SK-N-SH treated with all-trans-retinoic acid at 6 μM for 48 hours (cell line): ENCODE data around the gene DRC7.

Experiments used
- ATAC-seq: fragments of 200-7000 bp; cut with Tn5 transposase; 3 replicates; pipeline ENCODE4 v1.9.1; 2020; ENCODE audit warnings: mild to moderate bottlenecking, moderate library complexity
- ARNTL ChIP-seq: fragments of 450-650 bp; formaldehyde crosslinking; IDR thresholded peaks from 2 replicates; pipeline ENCODE4 v1.5.0; 2020; ENCODE audit warnings: low read depth, mild to moderate bottlenecking, moderate library complexity, borderline replicate concordance
- CSDC2 ChIP-seq: fragments of 250-450 bp; sonication (Bioruptor Pico); IDR thresholded peaks from 2 replicates; pipeline ENCODE4 v1.5.0; 2020; ENCODE audit warnings: mild to moderate bottlenecking, moderate library complexity
- ESRRG ChIP-seq: fragments of 250-450 bp; sonication (Bioruptor Pico); IDR thresholded peaks from 2 replicates; pipeline ENCODE4 v1.6.1; 2021; ENCODE audit warnings: mild to moderate bottlenecking
- GLIS3 ChIP-seq: fragments of 250-450 bp; sonication (Bioruptor Pico); IDR thresholded peaks from 2 replicates; pipeline ENCODE4 v1.5.0; 2020; ENCODE audit warnings: mild to moderate bottlenecking, moderate library complexity
- OSR1 ChIP-seq: fragments of 250-450 bp; sonication (Bioruptor Pico); IDR thresholded peaks from 2 replicates; pipeline ENCODE4 v1.8.0; 2022; ENCODE audit warnings: moderate library complexity, mild to moderate bottlenecking, inconsistent platforms
- PATZ1 ChIP-seq: fragments of 250-450 bp; sonication (Bioruptor Pico); IDR thresholded peaks from 2 replicates; pipeline ENCODE4 v1.8.0; 2020; ENCODE audit warnings: mild to moderate bottlenecking, moderate library complexity, borderline replicate concordance
- POU6F1 ChIP-seq: fragments of 250-450 bp; sonication (Bioruptor Pico); IDR thresholded peaks from 2 replicates; pipeline ENCODE4 v1.8.0; 2021; ENCODE audit warnings: low read depth, mild to moderate bottlenecking, moderate library complexity, borderline replicate concordance
- PPARA ChIP-seq: fragments of 250-450 bp; sonication (Bioruptor Pico); IDR thresholded peaks from 2 replicates; pipeline ENCODE4 v1.5.0; 2020; ENCODE audit warnings: mild to moderate bottlenecking, borderline replicate concordance
- RARB ChIP-seq: fragments of 250-450 bp; sonication (Bioruptor Pico); IDR thresholded peaks from 2 replicates; pipeline ENCODE4 v1.8.0; 2021; ENCODE audit warnings: mild to moderate bottlenecking, moderate library complexity
- SNAI2 ChIP-seq: fragments of 250-450 bp; sonication (Bioruptor Pico); IDR thresholded peaks from 2 replicates; pipeline ENCODE4 v1.5.0; 2020; ENCODE audit warnings: mild to moderate bottlenecking, moderate library complexity
- TOX ChIP-seq: fragments of 250-450 bp; sonication (Bioruptor Pico); IDR thresholded peaks from 2 replicates; pipeline ENCODE4 v1.8.0; 2021; ENCODE audit warnings: mild to moderate bottlenecking, moderate library complexity, borderline replicate concordance
- TSHZ2 ChIP-seq: fragments of 250-450 bp; sonication (Bioruptor Pico); IDR thresholded peaks from 2 replicates; pipeline ENCODE4 v1.5.0; 2020; ENCODE audit warnings: mild to moderate bottlenecking, moderate library complexity
- ZC3H10 ChIP-seq: fragments of 250-450 bp; sonication (Bioruptor Pico); IDR thresholded peaks from 2 replicates; pipeline ENCODE4 v1.5.1; 2021; ENCODE audit warnings: mild to moderate bottlenecking, moderate library complexity
- ZFP3 ChIP-seq: fragments of 250-450 bp; sonication (Bioruptor Pico); IDR thresholded peaks from 2 replicates; pipeline ENCODE4 v1.5.0; 2020; ENCODE audit warnings: mild to moderate bottlenecking, moderate library complexity
- ZFP30 ChIP-seq: fragments of 450-650 bp; formaldehyde crosslinking; IDR thresholded peaks from 2 replicates; pipeline ENCODE4 v1.5.0; 2022; ENCODE audit warnings: mild to moderate bottlenecking, moderate library complexity
- ZNF565 ChIP-seq: fragments of 450-650 bp; formaldehyde crosslinking; conservative IDR thresholded peaks from 2 replicates; pipeline ENCODE4 v1.5.0; 2020; ENCODE audit warnings: low read depth, mild to moderate bottlenecking, moderate library complexity
- ZNF70 ChIP-seq: fragments of 450-650 bp; formaldehyde crosslinking; IDR thresholded peaks from 2 replicates; pipeline ENCODE4 v1.5.0; 2020; ENCODE audit warnings: mild to moderate bottlenecking, moderate library complexity

The DRC7 gene

GRCh38 chr16:57771141-57771785 is 76.7 kb downstream of the DRC7 start (continued):
- TF ChIP-seq TSHZ2 (no peak), ESRRG (CRISPR knock-in tag) (no peak), OSR1 (CRISPR knock-in tag) (no peak), ZC3H10 (CRISPR knock-in tag) (no peak), RARB (no peak)

- ATAC-seq: no peak
- TF ChIP-seq GLIS3 (CRISPR knock-in tag): no peak
- TF ChIP-seq ESRRG (CRISPR knock-in tag): no peak
Measured at GRCh38 chr16:57773019-57773418, 78.4 kb downstream of the DRC7 start.

GRCh38 chr16:57773655-57774295 is 79.2 kb downstream of the DRC7 start:
- no peak for TF ChIP-seq POU6F1 (CRISPR knock-in tag)
- TF ChIP-seq PPARA: no peak
- no peak for TF ChIP-seq ESRRG (CRISPR knock-in tag)
- TF ChIP-seq SNAI2 (CRISPR knock-in tag): no peak
- no peak for TF ChIP-seq ZNF565 (CRISPR knock-in tag)
- TF ChIP-seq, all 23 proteins: peak for 0
- peak; percentile 34; the same call in 1 of the 3 replicates for ATAC-seq

- ATAC-seq: no peak
- no peak for TF ChIP-seq ZFP30 (CRISPR knock-in tag)
- TF ChIP-seq TOX: no peak
- no peak for TF ChIP-seq PATZ1 (CRISPR knock-in tag)
- no peak for TF ChIP-seq CSDC2 (CRISPR knock-in tag)
- TF ChIP-seq GLIS3 (CRISPR knock-in tag): no peak
- no peak for TF ChIP-seq POU6F1 (CRISPR knock-in tag)
- TF ChIP-seq ZFP3 (CRISPR knock-in tag): no peak
- no peak for TF ChIP-seq OSR1 (CRISPR knock-in tag)
- no peak for TF ChIP-seq TSHZ2
- no peak for TF ChIP-seq RARB
- TF ChIP-seq ARNTL (CRISPR knock-in tag): no peak
- no peak for TF ChIP-seq ZNF70
- TF ChIP-seq ZNF565 (CRISPR knock-in tag): no peak
Measured at GRCh38 chr16:57774705-57775285, 80.2 kb downstream of the DRC7 start.
